ENCODE results near the gene TIMP2. TPM values are rescaled to one million over a fixed set of nuclear protein-coding genes. Genes with fewer than 3 reads are reported as not detected.

TIMP2 gene
- total and polyA plus RNA-seq, 2 donors (not counting 3 experiments of a cell fraction or from before 2014, with no cell fraction given): 138 to 318 TPM

DNA sequence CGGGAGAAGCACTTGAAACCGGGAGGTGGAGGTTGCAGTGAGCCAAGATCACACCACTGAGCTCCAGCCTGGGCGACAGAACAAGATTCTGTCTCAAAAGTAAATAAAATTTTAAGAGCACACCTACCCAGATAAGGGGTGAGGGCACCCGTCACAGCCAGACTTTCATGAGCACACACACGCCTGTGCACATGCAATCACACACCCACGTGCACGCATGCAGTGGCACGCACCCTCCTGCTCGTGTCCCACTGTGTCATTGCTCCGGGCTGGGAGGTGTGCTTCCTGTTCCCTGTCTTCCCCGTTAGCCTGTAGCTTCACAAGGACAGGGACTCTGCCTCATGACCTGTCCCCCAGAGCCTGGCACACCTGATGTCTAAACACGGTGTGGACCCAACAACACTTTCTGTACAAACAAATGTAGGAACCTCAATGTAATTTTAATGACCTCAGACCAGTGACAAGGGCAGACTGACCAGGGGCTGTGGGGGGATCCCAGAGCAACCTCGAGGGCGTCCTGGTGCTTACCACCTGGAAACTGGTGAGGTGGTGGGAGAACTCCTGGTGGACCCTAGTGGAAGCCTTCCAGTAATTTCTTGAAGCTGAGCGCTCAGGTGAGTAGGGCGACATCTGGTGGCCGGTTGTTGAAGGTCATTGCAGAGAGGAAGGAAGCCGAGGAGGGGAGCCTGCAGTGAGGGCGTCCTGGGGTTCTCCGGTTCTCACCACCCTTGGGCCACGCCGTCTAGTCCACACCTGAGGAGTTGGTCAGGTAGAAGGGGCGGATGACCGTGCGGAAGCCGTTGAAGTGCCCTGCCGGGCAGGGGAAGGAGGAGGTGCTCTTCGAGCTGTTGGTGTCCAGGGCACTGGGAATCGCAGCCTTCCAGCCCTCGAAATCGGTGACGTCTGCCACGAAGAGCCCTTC is 45.9 kb upstream of the TIMP2 start:
- no peak overlapping the region for H3K4me3 ChIP-seq (replicated peaks in 1 of 3; ENCODE audit: insufficient read depth in 1 of 3, low read depth in 1 of 3, low read length in 3 of 3)
- DNase-seq (ENCODE audit: low read depth, low spot score) (peak; percentile 74), FAIRE-seq (peak; percentile 84)
- TF ChIP-seq GATA2 (IDR thresholded peaks at IDR 0.05; ENCODE audit: insufficient read depth, insufficient read length, low read depth, low read length): no peak
- TF ChIP-seq, protein P1, sequence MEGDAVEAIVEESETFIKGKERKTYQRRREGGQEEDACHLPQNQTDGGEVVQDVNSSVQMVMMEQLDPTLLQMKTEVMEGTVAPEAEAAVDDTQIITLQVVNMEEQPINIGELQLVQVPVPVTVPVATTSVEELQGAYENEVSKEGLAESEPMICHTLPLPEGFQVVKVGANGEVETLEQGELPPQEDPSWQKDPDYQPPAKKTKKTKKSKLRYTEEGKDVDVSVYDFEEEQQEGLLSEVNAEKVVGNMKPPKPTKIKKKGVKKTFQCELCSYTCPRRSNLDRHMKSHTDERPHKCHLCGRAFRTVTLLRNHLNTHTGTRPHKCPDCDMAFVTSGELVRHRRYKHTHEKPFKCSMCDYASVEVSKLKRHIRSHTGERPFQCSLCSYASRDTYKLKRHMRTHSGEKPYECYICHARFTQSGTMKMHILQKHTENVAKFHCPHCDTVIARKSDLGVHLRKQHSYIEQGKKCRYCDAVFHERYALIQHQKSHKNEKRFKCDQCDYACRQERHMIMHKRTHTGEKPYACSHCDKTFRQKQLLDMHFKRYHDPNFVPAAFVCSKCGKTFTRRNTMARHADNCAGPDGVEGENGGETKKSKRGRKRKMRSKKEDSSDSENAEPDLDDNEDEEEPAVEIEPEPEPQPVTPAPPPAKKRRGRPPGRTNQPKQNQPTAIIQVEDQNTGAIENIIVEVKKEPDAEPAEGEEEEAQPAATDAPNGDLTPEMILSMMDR (IDR thresholded peaks at IDR 0.05; ENCODE audit: extremely low read depth in 1 of 2, insufficient read depth in 1 of 2, low read depth in 1 of 2, low read length in 2 of 2): peak; percentile 76 to 83
- intact Hi-C loops (cut with micrococcal nuclease) (loop anchor here (1.0 kb wide), 5 partner anchors 32 to 474 kb away; no protein-coding TSS in a partner anchor), dilution Hi-C loops (cut with MboI; ENCODE audit: extremely low pct_ligation_motif_present, low sequenced_read_pairs) (no loop called here)
- H3K9me1 ChIP-seq (replicated peaks; ENCODE audit: control insufficient read depth, extremely low read depth, insufficient read depth, low read length): no peaks in the 10 kb centered on the region
- H3K4me1 ChIP-seq (ENCODE audit: control insufficient read depth, extremely low read depth, insufficient read depth, low read length): no peaks in the 10 kb centered on the region
- H3K9ac ChIP-seq (replicated peaks; ENCODE audit: extremely low read depth, insufficient read depth, low read length): no peak overlapping the region
- H3K4me2 ChIP-seq (ENCODE audit: insufficient read depth, low read length): no peak overlapping the region
- H3K36me3 ChIP-seq (ENCODE audit: control insufficient read depth in 2 of 2, extremely low read depth in 1 of 2, insufficient read depth in 2 of 2, low read length in 2 of 2): no peaks in the 10 kb centered on the region
- POLR2A ChIA-PET: no interaction called here
- H3K27ac ChIP-seq (ENCODE audit: insufficient read depth, low read depth, low read length): no peak overlapping the region
- no peaks in the 10 kb centered on the region for H3K9me3 ChIP-seq (replicated peaks; ENCODE audit: control insufficient read depth, insufficient read depth, low read length)
- H2AFZ ChIP-seq (ENCODE audit: low read depth, low read length): peak overlapping the region; percentile 93
- H3K79me2 ChIP-seq (ENCODE audit: control insufficient read depth, insufficient read depth, low read length): no peaks in the 10 kb centered on the region
- no peaks in the 10 kb centered on the region for H4K20me1 ChIP-seq (replicated peaks; ENCODE audit: control insufficient read depth, extremely low read depth, insufficient read depth, low read length)
- CTCF ChIA-PET: interaction anchor here (0.6 to 9.1 kb wide), 42 partner anchors 8 to 474 kb away, joined by 3 to 171 read pairs (median 6); partner anchors contain the start of genes CANT1, LGALS3BP, TIMP2 and USP36
- BruUV-seq (replicated peaks): no TSS peak
- H3K27me3 ChIP-seq (ENCODE audit: control insufficient read depth in 2 of 2, insufficient read depth in 2 of 2, low read length in 2 of 2): no peaks in the 10 kb centered on the region

GRCh38 chr17:78969865-78970264 is 44.7 kb upstream of the TIMP2 start:
- no peak for DNase-seq (ENCODE audit: low read depth, low spot score)
- CTCF ChIA-PET: interaction anchor here (2.7 to 9.1 kb wide), 2 partner anchors 95 to 104 kb away, joined by 26 to 171 read pairs; no protein-coding TSS in a partner anchor
- no peaks in the 10 kb centered on the region for H3K27me3 ChIP-seq (ENCODE audit: control insufficient read depth in 2 of 2, insufficient read depth in 2 of 2, low read length in 2 of 2)
- BruUV-seq (replicated peaks): no TSS peak
- no peak overlapping the region for H3K27ac ChIP-seq (ENCODE audit: insufficient read depth, low read depth, low read length)
- H3K9me3 ChIP-seq (replicated peaks; ENCODE audit: control insufficient read depth, insufficient read depth, low read length): no peaks in the 10 kb centered on the region
- H3K4me1 ChIP-seq (ENCODE audit: control insufficient read depth, extremely low read depth, insufficient read depth, low read length): no peaks in the 10 kb centered on the region
- no peak overlapping the region for H3K4me3 ChIP-seq (replicated peaks in 1 of 3; ENCODE audit: insufficient read depth in 1 of 3, low read depth in 1 of 3, low read length in 3 of 3)
- no peaks in the 10 kb centered on the region for H3K36me3 ChIP-seq (ENCODE audit: control insufficient read depth in 2 of 2, extremely low read depth in 1 of 2, insufficient read depth in 2 of 2, low read length in 2 of 2)
- no peak overlapping the region for H3K9ac ChIP-seq (replicated peaks; ENCODE audit: extremely low read depth, insufficient read depth, low read length)
- POLR2A ChIA-PET: no interaction called here
- H2AFZ ChIP-seq (ENCODE audit: low read depth, low read length): no peak overlapping the region
- dilution Hi-C loops (cut with MboI; ENCODE audit: extremely low pct_ligation_motif_present, low sequenced_read_pairs) (no loop called here), intact Hi-C loops (cut with micrococcal nuclease) (no loop called here)
- H3K9me1 ChIP-seq (replicated peaks; ENCODE audit: control insufficient read depth, extremely low read depth, insufficient read depth, low read length): no peaks in the 10 kb centered on the region
- no peak for FAIRE-seq
- H3K4me2 ChIP-seq (ENCODE audit: insufficient read depth, low read length): no peak overlapping the region
- TF ChIP-seq POLR2AphosphoS5 (IDR thresholded peaks at IDR 0.05; ENCODE audit: insufficient read depth, low read depth, low read length) (no peak), EZH2 (IDR thresholded peaks at IDR 0.05; ENCODE audit: borderline replicate concordance, low read depth, low read length, severe bottlenecking) (no peak), GATA2 (IDR thresholded peaks at IDR 0.05; ENCODE audit: insufficient read depth, insufficient read length, low read depth, low read length) (no peak), POLR2A (IDR thresholded peaks at IDR 0.05; ENCODE audit: low read depth, low read length) (no peak), JUN (IDR thresholded peaks at IDR 0.05; ENCODE audit: borderline replicate concordance, insufficient read depth, insufficient read length, low read depth) (no peak)
- TF ChIP-seq, protein P2, sequence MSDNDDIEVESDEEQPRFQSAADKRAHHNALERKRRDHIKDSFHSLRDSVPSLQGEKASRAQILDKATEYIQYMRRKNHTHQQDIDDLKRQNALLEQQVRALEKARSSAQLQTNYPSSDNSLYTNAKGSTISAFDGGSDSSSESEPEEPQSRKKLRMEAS (IDR thresholded peaks at IDR 0.05; ENCODE audit: insufficient read depth, insufficient read length): no peak
- TF ChIP-seq, protein P1 (IDR thresholded peaks at IDR 0.05; ENCODE audit: extremely low read depth in 1 of 2, insufficient read depth in 1 of 2, low read depth in 1 of 2, low read length in 2 of 2): no peak
- H3K79me2 ChIP-seq (ENCODE audit: control insufficient read depth, insufficient read depth, low read length): no peaks in the 10 kb centered on the region
- no peaks in the 10 kb centered on the region for H4K20me1 ChIP-seq (replicated peaks; ENCODE audit: control insufficient read depth, extremely low read depth, insufficient read depth, low read length)
